GM21723 (cell line): ENCODE measurements around the gene NOM1.
"Not testable (repeated sequence)": the region's sequence is repeated elsewhere in the genome, so short reads cannot be mapped to it uniquely, and the experiment has no call there.

ENCODE experiments used
- ATAC-seq: cut with Tn5 transposase; IDR thresholded peaks from one replicate; pipeline ENCODE4 v1.9.1; 2021; ENCODE audit warnings: mild to moderate bottlenecking, moderate library complexity; ENCODE audit not compliant: unreplicated experiment

The NOM1 gene, protein sequence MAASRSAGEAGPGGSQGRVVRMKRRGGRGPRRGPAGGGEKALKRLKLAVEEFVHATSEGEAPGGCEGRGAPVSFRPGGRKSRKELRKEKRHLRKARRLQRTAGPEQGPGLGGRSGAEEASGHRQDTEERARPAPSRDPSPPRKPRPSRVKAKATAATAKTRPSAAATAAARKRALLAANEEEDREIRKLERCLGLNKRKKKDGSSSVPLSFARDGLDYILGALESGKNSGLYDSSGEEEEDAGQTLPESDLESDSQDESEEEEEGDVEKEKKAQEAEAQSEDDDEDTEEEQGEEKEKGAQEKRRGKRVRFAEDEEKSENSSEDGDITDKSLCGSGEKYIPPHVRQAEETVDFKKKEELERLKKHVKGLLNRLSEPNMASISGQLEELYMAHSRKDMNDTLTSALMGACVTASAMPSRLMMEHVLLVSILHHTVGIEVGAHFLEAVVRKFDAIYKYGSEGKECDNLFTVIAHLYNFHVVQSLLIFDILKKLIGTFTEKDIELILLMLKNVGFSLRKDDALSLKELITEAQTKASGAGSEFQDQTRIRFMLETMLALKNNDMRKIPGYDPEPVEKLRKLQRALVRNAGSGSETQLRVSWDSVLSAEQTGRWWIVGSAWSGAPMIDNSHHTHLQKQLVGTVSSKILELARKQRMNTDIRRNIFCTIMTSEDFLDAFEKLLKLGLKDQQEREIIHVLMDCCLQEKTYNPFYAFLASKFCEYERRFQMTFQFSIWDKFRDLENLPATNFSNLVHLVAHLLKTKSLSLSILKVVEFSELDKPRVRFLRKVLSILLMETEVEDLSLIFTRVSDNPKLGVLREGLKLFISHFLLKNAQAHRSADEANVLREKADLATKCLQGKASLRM

DNA sequence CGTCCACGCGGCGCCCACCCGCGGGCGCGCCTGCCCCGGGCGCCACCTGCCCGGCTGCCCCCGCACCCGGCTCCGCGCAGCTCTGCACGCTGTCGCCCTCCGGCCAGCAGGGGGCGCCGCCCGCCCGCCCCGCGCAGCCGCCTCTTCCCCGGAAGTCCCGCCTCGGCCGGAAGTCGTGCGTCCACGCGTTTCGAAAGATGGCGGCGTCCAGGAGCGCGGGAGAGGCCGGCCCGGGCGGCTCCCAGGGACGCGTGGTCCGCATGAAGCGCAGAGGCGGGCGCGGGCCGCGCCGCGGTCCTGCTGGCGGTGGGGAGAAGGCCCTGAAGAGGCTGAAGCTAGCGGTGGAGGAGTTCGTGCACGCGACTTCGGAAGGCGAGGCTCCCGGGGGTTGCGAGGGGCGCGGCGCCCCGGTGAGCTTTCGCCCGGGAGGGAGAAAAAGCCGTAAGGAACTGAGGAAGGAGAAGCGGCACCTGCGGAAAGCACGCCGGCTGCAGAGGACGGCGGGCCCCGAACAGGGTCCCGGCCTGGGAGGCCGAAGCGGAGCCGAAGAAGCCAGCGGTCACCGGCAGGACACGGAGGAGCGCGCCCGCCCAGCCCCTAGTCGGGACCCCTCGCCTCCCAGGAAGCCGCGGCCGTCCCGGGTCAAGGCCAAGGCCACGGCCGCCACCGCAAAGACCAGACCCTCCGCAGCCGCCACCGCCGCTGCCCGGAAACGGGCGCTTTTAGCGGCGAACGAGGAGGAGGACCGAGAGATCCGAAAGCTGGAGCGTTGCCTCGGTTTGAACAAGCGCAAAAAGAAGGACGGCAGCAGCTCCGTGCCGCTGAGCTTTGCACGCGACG is at the start of gene NOM1:
Gene NOM1 (plus strand): TSS at position 172 of the 840 bp plus-strand sequence. CDS start 26 bp downstream, at position 198.
- peak; percentile 92 for ATAC-seq

DNA sequence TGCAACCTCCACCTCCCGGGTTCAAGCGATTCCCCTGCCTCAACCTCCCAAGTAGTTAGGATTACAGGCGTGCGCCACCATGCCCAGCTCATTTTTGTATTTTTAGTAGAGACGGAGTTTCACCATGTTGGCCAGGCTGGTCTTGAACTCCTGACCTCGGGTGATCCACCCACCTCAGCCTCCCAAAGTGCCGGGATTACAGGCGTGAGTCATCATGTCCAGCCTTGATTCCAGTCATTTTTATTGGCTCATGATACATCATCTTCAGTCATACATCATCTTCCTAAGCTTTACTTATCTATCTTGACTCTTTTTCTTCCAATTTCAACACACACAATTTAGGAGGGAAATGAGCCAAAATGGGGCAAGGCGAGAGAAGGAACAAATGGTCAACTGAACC is 49.4 kb upstream of the NOM1 start:
- not testable (repeated sequence) for ATAC-seq

DNA sequence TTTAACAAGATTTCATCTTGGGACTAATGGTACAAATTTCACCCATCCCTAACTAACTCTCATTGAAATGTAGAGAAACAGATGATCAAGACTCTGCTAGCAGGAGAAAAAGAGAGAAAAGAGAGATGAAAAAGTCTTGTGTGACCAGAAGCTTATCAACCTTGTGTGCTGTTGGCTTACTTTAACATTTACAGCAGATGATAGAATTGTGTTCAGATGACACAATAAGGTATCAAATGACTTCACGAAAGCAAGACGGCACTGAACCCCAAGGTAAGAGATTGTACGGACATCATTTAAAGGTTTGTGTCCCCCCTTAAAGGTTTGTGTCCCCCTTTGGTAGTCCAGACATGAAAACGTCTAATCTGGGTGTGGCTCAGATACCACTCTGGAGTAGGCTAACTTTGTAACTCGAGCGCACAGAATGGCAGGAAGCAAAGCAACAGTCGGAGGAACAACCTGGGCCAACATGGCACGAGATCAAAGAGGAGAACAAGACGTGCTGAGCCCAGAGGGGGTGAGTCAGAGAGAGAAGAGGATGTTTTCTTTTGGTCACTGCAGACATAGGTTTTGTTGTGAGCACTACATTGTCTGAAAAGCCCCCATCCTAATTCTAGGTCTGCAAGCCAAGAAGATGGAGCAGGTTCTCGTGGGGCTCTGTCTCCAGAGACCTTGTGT is 46.1 kb upstream of the NOM1 start:
- no peak for ATAC-seq

DNA sequence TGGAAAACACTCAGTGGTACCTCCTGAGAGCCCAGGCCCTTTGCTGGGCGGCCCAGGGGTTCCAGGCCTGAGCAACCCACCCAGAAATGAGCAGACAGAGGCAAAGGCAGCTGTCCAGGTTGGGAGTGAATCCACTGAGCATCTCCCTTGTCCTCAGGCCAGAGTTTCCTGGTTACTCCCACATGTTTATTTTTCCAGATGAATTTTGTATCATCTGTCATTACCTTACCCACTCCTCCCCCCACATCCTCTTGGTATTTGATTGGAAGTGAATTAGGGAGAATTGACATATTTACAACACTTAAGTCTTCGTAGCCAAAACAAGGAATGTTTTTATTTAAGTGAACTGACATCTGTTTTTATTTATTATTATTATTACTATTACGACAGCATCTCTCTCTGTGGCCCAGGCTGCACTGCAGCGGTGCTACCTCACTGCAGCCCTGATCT is 43.3 kb upstream of the NOM1 start:
- ATAC-seq: no peak

DNA sequence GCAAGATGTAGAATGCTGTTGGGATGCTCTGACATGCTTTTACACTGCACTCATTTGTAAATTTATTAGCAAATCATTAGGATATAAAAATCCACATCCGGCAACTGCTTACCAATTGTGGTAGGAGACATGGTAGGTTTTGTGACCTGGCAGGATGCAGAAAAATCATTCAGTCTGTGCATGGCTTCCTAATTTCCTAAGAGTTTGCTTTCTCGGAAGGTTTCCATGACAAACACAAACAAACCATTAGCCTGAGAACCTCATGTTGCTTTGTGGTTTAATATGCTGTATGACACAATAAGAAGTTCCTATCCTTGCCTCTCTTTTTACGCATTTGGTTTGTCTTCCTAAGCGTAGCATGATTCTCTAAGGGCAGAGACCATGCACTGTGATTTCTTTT is 41.9 kb upstream of the NOM1 start:
- ATAC-seq: no peak

DNA sequence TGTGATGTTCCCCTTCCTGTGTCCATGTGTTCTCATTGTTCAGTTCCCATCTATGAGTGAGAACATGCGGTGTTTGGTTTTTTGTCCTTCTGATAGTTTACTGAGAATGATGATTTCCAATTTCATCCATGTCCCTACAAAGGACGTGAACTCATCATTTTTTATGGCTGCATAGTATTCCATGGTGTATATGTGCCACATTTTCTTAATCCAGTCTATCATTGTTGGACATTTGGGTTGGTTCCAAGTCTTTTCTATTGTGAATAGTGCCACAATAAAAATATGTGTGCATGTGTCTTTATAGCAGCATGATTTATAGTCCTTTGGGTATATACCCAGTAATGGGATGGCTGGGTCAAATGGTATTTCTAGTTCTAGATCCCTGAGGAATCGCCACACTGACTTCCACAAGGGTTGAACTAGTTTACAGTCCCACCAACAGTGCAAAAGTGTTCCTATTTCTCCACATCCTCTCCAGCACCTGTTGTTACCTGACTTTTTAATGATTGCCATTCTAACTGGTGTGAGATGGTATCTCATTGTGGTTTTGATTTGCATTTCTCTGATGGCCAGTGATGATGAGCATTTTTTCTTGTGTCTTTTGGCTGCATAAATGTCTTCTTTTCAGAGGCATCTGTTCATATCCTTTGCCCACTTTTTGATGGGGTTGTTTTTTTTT is 39.8 kb upstream of the NOM1 start:
- not testable (repeated sequence) for ATAC-seq

DNA sequence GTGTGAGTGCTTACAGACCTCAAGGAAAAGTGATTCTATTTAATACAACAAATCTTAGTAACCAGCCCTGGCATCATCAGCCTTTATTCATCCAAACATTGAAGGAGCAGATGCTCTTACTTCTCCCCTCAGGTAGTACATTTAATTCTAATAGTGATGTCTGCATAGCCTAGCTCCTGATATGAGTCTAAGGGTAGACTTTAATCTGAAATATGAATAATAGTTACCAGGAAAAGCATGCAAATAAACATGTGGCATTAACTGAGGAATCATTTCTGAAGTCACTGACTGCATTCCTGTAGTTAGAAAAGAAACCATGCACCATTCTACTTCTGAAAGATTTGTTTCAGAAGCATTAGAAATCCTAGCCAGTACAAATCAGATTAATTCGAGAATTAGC is 30.9 kb upstream of the NOM1 start:
- no peak for ATAC-seq

DNA sequence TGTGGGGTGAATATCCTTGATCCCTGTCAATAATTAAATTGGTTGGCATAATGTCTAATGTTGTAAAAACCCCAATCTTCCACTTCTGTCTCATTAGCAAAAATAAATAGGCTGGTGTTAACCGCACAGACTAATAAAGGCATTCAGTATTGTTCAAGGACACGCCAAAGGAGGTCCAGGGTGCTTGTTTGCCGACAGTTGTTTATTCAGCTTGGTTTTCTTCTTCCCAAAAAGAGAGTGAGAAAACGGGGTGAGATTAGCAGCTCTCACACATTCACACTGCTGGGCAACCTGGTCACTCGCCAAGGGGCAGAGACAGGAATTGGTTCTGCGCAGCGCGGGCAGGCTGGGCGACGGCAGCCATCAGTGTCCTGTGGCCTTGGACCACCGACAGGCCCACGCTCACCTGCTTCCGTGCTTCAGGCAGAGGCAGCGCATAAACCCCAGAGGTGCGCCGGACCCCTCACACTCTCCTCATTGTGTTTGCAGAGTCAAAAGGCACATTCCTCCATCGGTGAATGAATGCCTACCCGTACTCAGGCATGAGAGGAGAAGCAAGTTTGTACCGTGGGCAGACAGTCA is 30.3 kb upstream of the NOM1 start:
- ATAC-seq: no peak

DNA sequence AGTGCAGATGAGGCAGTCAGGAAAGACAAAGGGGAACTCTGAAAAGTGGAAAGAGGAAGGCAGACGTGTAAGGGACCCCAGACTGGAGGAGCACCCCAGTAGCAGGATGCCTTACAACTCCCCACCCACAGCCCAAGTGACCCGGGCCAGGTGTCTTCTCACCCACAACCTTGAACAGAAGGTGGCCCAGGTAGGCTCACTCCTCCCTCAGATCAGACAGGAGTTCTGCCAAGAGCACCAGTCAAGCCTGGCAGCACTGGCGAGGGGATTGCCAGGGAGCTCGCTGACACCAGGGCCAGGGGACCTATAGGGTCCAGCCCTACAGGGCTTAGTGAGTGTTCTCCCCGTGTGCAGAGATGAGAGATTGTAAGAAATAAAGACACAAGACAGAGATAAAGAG is 29.4 kb upstream of the NOM1 start:
- no peak for ATAC-seq

DNA sequence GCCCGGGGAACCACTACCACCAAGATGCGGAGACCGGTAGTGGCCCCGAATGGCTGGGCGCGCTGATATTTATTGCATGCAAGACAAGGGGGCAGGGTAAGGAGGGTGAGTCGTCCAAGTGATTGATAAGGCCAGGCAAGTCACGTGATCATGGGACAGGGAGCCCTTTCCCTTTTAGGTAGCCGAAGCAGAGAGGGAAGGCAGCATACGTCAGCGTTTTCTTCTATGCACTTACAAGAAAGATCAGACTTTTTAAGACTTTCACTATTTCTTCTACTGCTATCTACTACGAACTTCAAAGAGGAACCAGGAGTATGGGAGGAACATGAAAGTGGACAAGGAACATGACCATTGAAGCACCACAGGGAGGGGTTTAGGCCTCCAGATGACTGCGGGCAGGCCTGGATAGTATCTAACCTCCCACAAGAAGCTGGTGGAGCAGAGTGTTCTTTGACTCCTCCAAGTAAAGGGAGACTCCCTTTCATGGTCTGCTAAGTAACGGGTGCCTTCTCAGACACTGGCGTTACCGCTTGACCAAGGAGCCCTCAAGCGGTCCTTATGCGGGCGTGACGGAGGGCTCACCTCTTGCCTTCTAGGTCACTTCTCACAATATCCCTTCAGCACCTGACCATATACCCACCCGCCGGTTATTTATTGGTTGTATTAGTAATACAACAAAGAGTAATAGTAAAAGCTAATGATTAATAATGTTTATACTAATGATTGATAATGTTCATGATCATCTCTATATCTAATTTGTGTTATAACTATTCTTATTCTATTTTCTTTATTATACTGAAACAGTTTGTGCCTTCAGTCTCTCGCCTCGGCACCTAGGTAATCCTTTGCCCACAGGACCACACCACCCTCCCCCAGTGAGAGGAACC is 28.8 kb upstream of the NOM1 start:
- ATAC-seq: not testable (repeated sequence)

DNA sequence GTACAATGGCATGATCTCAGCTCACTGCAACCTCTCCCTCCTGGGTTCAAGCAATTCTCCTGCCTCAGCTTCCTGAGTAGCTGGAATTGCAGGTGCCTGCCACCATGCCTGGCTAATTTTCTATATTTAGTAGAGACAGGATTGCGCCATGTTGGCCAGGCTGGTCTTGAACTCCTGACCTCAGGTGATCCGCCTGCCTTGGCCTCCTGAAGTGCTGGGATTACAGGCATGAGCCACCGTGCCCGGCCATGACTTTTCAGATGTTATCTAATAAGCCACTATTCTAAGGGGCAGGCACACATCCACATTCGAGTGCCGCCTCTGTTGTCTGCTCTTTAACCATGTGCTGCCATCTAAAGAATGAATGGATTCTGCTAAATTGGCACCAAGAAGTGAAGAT is 27.2 kb upstream of the NOM1 start:
- not testable (repeated sequence) for ATAC-seq

DNA sequence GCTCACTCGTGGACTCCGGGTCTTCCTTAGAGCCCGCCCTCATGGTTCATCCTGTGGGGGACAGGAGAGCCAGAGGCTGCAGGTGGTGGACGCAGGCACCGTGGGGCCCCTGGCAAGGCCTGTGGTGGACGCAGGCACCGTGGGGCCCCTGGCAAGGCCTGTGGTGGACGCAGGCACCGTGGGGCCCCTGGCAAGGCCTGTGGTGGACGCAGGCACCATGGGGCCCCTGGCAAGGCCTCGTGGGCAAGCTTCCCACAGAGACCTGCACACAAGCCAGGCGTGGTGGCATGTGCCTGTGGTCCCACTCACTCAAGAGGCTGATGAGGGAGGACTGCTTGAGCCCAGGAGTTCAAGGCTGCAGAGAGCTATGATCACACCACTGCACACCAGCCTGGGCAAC is 23.7 kb upstream of the NOM1 start:
- ATAC-seq: not testable (repeated sequence)

DNA sequence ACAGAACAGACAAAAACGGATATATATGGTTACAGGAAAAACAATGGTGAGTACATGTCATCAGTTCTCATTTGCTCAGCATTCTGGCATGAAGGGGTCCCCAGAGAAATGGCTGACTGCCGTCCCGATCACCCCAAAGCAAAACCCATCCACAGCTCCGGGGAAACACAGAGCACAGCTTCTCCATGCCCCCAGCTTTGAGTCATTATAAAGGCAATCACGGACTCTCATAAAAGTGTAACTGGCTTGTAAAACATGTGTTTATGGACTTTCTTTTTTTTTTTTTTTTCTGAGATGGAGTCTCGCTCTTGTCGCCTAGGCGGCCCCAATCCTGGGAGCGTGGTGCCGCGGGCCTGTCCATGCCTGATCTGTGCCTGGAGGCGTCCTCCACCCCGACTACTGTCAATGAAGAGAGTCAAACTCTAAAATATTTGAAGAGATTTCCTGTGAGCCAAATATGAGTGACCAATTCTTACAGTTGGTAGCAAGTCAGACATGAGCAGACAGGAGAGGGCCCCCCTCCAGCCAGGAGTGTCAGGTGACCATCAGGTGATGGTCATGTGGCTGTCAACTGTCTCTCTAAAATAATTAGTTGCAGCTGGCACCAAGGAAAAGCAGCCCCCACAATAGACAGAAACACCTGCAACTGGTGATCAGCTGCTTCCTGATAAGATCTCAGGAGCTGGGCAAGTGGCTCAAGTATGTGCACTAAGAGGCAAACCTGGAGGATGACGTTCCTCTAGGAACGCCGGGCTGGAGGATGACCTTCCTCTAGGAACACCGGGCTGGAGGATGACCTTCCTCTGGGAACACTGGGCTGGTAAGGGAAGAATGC is 21.7 kb upstream of the NOM1 start:
- no peak for ATAC-seq

DNA sequence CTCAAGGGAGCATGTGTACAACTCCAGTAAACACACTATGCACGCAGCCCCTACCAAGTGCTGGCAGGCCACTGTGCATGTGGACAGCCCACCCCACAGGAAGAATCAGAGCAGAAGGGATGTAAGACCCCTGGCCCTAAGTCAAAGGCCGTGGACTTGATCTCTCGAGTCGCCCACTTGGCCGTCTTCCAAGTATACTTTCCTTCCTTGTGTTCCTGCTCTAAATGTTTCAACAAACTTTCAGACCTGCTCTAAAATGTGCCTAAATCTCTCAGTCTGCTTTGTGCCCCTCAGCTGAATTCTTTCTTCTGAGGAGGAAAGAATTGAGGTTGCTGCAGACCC is 21.1 kb upstream of the NOM1 start:
- ATAC-seq: no peak

DNA sequence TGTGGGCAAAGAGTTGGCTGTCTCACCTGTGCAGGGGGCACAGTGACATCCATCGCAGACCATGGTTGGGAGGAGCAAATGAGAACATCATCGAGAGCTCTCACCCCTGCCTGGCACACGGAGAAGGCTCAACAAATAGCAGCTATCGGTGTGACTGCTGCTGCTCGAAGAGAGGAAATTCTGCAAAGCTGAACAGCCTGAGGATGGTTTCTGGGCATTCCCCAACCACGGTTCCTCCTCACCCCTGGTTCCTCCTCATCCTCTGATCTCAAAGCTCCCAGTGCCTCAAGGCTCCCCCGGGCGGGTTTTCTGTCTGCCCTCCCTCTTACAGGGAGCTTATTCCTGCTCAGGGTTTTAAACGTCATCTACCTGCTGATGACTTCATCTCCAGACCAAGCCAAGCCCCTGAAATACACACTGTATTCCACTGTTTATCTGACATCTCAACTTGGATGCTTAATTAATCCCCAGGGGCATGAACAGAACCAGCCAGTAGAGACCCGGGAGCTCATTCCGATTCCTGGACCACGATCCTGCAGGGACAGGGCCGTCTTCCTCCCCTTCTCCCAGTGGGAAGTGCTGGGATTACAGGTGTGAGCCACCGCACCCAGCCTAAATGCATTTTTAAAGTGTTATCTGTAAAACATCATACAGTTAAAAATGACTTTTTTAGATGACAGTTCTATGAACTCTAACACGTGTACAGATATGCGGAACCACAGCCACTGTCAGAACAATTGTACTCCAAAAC is 19.5 kb upstream of the NOM1 start:
- ATAC-seq: no peak

DNA sequence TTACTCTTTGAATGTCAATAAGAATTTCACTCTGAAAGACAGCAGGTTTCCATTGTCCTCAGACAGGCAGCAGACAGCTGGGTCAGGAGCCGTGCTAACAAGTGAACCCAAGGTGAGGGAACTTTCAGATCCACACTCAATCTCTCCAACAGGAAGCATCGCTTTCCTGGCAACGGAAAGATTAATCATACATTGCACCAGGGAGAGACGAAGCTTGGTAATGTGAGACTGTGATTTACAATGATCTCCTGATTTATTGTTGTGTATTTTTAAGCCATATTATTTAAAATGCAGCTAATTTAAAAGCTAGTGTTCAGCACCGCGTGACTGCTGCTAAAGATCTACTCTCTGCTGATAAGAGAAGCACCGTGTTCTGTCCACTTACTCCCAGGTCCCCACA is 17.5 kb upstream of the NOM1 start:
- no peak for ATAC-seq

DNA sequence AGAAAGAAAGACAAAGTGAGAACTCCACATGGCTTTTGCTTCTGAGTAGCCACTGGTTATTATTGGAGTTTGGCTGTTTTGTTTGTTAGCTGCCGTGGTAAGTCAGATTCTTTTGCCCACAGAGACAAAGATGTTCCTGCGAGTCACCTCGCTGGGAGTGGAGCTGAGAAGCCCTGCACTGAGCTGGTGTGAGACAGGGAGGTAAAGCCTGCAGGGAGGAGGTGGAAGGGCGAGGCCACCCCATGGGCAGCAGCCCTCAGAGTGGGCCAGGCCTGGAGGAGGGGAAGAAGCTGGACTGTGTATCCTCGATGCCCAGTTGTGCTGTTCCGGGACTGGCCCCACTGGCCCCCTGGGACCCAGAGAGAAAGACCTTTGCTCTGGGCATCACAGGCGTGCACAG is 14.3 kb upstream of the NOM1 start:
- ATAC-seq: no peak
